BJ (cell line): ENCODE results near the gene ELF4. TPM values are rescaled to one million over a fixed set of nuclear protein-coding genes. Genes with fewer than 3 reads are reported as not detected.

Experiments used
- CTCF ChIA-PET: fragments of 350-600 bp; formaldehyde crosslinking; extraction: SDS; loops from one replicate; lab custom pipeline; 2021; ENCODE audit warnings: antibody characterized with exemption, inconsistent platforms; lab: Yijun Ruan, JAX
- POLR2A ChIA-PET: fragments of 300-600 bp; sonication (Branson Sonifier 250); formaldehyde crosslinking; extraction: SDS; loops from one replicate; lab custom pipeline; 2021; ENCODE audit warnings: antibody characterized with exemption; lab: Charles Lee
- DNase-seq: peaks from one replicate; pipeline ENCODE4 v3.0.0-alpha.2; 2011; ENCODE audit warnings: low read depth
- H3K27me3 ChIP-seq: 2 replicates; pipeline ENCODE4 v1.6.0; 2011; ENCODE audit warnings: low read length; ENCODE audit not compliant: control insufficient read depth, insufficient read depth
- H3K36me3 ChIP-seq: 2 replicates; pipeline ENCODE4 v1.5.1; 2011; ENCODE audit warnings: low read length; ENCODE audit not compliant: control insufficient read depth, insufficient read depth
- H3K4me3 ChIP-seq: 2 replicates; pipeline ENCODE4 v1.5.1; 2011; ENCODE audit warnings: low read depth, mild to moderate bottlenecking, control low read depth, low read length
- CTCF ChIP-seq: IDR thresholded peaks from 2 replicates; pipeline ENCODE4 v1.5.1; 2011; ENCODE audit warnings: low read depth, mild to moderate bottlenecking, control low read depth, inconsistent platforms, low read length, moderate library complexity; ENCODE audit not compliant: insufficient read depth
- polyA plus RNA-seq: library from polyadenylated mRNA; depleted of rRNA; stranded (reverse); fragments of >200 nt; gene quantifications from 2 replicates; pipeline ENCODE4 v1.2.3, GENCODE V29; 2011

Gene ELF4
- polyA plus RNA-seq, 1 experiment, result 31.1 TPM

- Histone ChIP-seq H3K27me3 (no peaks in the 10 kb centered on the region), H3K4me3 (no peak overlapping the region), H3K36me3 (no peaks in the 10 kb centered on the region)
- CTCF ChIA-PET, result no interaction called here
- POLR2A ChIA-PET, result no interaction called here
- no peak for TF ChIP-seq CTCF
- DNase-seq, result no peak
Observed at GRCh38 chrX:130114141-130114588, 3.9 kb upstream of the ELF4 start.

GRCh38 chrX:130111220-130112154 lies 1.2 kb upstream of the ELF4 start:
- Histone ChIP-seq H3K27me3 (no peaks in the 10 kb centered on the region), H3K4me3 (peak overlapping the region; percentile 29), H3K36me3 (no peaks in the 10 kb centered on the region)
- no peak for DNase-seq
- ChIA-PET POLR2A (no interaction called here), CTCF (interaction anchor here (1.0 kb wide), 2 partner anchors 8 to 32 kb away, joined by 3 read pairs; no protein-coding TSS in a partner anchor)
- no peak for TF ChIP-seq CTCF

GRCh38 chrX:130109429-130110378 lies 593 bp downstream of the ELF4 start:
- ChIA-PET POLR2A (interaction anchor here (0.6 kb wide), 1 partner anchor 89 kb away, joined by 3 read pairs; no protein-coding TSS in a partner anchor), CTCF (interaction anchor here (1.0 kb wide), 1 partner anchor 10 kb away, joined by 3 read pairs; no protein-coding TSS in a partner anchor)
- H3K36me3 ChIP-seq, result no peaks in the 10 kb centered on the region
- H3K27me3 ChIP-seq, result no peaks in the 10 kb centered on the region
- H3K4me3 ChIP-seq, result peak overlapping the region; percentile 63
- no peak for DNase-seq
- no peak for TF ChIP-seq CTCF

GRCh38 chrX:130108647-130109428 lies 1.5 kb downstream of the ELF4 start:
- H3K4me3 ChIP-seq, result peak overlapping the region; percentile 63
- H3K27me3 ChIP-seq, result no peaks in the 10 kb centered on the region
- H3K36me3 ChIP-seq, result no peaks in the 10 kb centered on the region
- POLR2A ChIA-PET, result no interaction called here
- no peak for TF ChIP-seq CTCF
- CTCF ChIA-PET, result interaction anchor here (0.7 kb wide), 2 partner anchors 11 to 50 kb away, joined by 3 to 4 read pairs; no protein-coding TSS in a partner anchor
- no peak for DNase-seq
